ENCODE measurements around the gene KIF26A.
A peak's percentile ranks its signal among the peaks of the same experiment; 100 is the strongest.

- TF ChIP-seq STAT1 (IDR thresholded peaks at IDR 0.05; ENCODE audit: unreplicated experiment) (no peak), REST (IDR thresholded peaks at IDR 0.05; ENCODE audit: unreplicated experiment) (no peak), POLR2AphosphoS5 (IDR thresholded peaks at IDR 0.05; ENCODE audit: low read depth) (no peak), CTCF (conservative IDR thresholded peaks at IDR 0.05; ENCODE audit: low read depth in 2 of 2) (peak; percentile 10 to 54; a peak in 2 of 4 replicates), ZNF114 (CRISPR knock-in tag; IDR thresholded peaks at IDR 0.05) (no peak), ZNF331 (CRISPR knock-in tag; IDR thresholded peaks at IDR 0.05; ENCODE audit: low read depth) (no peak), EZH2 (IDR thresholded peaks at IDR 0.05; ENCODE audit: low read depth, unreplicated experiment) (no peak)
Observed at GRCh38 chr14:104150136-104151025, 12.0 kb downstream of the KIF26A start.
